Fibroblast of skin of left quadriceps (primary cell): ENCODE data around the gene TFAP2A.

Experiments
- DNase-seq, 2 experiments: peaks; one replicate each; pipeline ENCODE4 v3.0.0-alpha.2; 2013; ENCODE audit warnings: low read depth in 2 of 2

Gene TFAP2A

DNA sequence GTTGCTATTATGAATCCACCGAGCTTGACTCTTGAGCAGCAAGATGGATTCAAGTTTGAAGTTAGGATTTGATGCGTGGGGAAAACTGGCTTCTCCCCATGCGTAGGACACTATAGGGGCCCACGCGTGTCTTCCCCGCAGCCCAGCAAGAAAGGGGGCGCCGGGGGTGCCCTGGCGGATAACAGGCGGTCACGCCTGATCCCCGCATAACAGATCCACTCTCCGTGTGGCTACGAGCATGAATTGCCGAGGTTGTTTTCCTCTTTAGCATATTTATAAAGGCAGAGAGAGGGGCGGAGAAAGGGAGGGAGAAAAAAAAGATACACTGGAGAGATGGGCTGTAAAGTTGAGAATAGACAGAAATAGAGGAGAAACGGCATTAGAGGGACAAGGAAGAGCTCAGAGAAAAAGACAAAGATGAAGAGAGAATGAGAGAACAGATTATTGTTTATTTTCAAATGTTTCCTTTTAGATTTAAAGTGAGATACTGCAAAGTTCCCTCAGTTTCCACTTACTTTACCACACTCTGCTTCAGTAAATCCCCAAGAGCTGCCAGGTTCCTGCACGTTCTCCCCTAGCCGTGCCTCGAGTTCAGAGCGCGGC, 32.0 kb downstream of the TFAP2A start:
- DNase-seq = no peak

DNA sequence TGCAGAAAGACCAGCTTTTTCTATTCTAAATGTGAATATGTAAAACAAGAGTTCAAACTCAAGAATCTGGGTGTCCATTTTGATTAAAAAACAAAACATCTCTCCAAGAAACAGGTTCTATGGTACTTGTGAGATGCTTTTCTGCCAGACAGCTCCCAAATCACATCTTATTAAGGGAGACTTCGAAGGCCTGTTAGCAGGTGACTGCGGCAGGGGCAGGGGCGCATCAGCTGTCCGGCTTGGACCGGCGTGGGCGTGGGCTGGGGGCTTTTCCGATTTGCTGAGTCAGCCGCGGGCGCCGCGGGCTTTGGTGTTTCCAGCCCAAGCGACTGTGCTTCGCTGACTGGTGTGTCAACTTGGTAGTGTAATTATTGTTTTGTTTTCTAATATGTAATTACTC, 32.6 kb downstream of the TFAP2A start:
- DNase-seq = no peak

DNA sequence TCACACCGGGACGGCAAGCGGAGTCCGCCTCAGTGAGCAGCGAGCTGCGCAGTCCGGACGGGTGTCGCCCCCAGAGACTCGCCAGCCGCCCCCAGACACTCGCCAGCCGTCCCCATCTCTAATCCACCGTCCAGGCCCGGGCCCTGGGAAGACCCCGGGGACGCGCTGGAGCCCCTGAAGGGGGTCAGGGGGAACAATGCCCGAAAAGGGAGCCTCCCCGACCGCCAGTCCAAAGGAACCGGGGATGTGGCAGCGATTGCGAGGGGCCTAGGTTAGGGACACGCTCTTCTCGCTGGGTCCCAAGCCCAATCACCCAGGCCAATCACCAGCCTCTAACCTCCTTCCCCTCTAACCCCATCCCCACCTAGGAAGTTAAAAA, 33.1 kb downstream of the TFAP2A start:
- DNase-seq = no peak

DNA sequence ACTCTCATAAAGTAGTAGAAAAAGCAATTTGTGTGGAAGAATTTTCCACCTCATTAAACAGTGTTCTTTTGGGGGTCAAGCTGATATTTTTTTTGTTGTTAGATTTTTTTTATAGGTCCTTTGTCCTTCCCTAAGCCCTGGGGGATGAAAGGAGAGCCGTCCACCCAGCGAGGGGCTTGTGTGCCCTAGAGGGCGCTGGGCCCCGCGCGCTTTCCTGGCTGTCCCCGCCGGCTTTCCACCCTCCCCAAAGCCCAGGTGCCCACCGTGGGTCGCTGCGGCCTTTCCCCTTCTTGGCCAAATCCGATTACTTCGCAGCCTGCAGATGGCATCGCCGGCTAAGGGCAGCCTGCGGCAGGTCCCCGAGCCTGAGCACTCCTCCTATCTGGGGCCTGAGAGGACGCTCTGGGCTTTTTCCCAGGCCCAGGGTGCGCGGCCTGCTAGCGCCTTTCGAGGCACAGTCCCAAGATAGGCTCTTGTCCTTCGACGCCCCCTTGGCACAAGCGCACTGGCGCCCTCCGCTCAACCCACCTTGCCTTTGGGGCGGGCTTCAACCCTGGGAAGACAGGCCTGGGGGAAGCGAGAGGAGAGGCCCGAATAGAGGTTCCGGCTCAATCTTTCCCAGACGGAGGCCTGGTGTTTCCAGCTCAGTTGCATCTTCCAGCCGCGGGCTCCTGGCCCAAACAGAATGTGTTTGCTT, 33.6 kb downstream of the TFAP2A start:
- no peak for DNase-seq

DNA sequence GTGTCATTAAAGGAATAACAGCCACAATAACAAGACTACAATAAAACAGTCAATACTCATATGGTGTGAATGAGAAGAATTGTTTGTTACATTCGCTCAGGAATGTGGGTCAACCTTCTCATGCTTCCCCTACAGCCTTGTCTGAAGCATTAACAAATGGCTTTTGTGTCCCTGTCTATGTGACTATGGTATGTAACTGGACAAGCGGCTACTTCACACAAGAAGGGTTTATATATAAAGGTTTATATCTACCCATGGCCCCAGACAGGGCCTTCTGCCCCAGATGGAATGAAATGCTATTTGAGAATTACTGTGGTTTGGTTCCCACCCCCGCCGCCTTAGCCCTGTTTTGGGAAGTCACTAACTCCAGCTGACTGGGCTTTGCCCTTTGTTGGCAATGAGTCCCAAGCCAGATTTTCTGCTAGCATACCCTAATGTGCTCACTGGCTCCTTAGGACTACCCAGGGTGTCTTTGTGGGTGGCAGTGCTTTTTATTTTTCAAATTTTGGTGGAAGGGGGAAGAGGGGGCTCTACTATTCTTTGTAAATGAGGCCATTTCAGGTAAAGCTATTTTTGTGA, 39.4 kb downstream of the TFAP2A start:
- DNase-seq = no peak

DNA sequence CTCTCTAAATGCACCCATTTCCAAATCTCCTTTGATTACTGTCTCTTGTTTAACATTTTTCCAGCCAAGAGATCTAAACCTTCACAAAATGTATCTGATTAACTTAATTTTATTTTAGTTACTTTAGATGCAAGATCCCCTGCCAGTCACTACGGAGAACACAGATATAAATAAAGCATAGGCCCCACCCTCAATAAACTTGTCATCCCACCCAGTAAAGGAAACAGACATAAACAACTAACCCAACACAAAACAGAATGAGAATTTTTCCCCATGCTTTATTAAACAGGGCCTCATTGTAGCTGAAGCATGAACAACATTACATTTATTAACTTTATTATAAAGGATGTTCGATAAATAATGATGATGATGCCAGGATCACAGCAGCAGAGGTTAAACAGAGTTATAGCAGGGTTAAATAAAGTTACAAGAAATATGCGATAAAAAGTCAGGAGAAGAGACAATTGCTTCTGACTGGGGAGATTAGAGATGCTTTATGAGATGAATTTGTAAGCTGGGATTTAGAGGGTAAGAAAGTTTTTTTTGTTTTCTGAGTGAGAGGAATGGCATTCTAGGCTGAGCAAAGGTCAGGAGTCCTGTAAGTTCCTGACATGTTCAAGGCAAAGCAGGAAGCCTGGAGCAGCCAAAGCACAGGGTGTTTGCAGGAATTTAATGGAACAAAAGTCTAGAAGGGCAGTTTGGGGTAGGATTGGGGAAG, 41.1 kb downstream of the TFAP2A start:
- no peak for DNase-seq

DNA sequence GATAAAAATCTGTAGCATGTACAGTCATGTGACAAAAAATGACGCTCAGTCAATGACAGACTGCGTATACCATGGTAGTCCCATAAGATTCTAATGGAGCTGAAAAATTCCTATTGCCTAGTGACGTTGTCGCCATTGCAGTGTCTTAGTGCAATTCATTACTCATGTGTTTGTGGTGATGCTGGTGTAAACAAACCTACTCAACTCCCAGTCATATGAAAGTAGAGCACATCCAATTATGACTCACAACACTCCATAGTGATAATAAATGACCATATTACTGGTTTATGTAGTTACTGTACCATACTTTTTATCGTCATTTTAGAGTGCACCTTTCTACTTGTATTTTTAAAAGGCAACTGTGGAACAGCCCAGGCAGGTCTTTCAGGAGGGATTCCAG, 45.0 kb downstream of the TFAP2A start:
- DNase-seq = no peak

DNA sequence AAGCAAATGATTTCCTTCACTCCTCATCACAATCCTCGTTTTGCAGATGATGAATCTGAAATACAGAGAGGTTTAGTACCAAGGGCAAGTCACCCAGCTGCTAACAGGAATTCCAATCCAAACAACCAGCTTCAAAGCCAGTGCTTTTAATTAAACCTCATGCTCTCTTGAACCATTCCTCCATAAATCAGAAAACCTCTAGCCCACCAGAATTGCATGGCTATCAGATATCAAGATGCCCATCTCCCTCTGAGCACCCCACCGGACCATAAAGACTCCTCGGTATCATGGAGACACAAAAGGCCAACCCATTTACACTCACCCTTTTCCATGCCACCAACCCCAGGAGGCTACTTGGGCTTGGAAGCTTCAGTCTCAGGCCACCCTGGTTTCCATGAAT, 46.0 kb downstream of the TFAP2A start:
- DNase-seq = no peak

DNA sequence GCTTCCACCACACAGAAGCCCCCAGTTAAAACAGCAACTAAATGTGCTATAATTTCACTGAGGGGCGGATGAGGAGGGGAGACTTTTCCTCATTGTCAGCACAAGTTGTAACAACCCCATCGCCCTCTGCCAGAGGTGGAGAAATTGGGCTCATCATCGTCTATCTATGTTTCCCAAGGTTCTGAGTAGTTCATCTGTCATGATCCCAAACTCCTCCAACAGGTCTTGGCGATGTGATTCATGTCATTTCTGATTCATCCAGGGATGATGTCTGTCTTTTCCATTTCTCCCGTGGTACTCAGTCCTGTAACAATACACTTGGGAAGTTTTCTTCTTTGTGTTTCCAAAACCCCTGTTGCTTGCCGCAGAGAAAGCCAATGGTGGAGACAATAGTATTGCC, 51.0 kb downstream of the TFAP2A start:
- no peak for DNase-seq

DNA sequence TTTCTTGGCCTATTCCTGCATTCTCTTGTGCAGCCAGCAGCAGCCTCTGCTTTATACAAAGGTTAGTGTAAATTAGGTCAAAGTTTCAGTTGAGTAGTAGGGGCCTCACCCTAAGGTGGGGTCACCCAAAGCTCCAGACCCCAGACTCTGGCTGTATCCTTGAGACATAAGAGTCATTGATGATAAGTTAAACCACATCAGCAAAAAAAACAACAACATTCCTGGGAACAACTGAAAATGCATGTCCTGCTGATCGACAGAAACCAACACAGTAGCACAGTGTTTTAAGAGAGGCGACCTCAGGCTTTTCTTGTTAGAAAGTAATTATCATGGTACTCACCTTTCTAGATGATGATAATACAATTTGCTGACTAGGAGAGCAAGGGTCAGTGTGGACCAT, 52.6 kb downstream of the TFAP2A start:
- no peak for DNase-seq

DNA sequence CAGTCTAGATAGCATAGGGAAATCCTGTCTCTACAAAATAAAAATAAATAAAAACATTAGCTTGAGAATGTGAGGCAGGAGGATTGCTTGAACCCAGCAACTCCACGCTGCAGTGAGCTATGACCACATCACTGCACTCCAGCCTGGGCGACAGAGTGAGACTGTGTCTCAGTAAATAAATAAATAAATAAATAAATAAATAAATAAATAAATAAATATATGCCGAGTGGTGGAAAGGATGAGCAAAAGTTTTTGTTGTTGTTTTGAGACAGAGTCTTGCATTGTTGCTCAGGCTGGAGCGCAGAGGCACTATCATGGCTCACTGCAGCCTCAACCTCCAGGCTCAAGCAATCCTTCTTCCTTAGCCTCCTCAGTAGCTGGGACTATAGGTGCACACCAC, 53.4 kb downstream of the TFAP2A start:
- no peak for DNase-seq

DNA sequence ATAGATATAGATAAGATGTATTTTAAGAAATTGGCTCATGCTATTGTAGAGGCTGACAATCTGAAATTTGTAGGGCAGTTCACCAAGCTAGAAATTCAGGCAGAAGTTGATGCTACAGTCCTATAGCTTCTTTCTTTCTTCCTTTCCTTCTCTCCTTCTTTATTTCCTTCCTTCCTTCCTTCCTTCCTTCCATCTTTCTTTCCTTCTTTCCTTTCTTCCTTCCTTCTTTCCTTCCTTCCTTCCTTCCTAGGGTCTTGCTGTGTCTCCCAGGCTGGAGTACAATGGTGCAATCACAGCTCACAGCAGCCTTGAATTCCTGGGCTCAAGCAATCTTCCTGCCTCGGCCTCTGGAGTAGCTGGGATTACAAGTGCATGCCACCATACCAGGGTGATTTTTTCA, 55.3 kb downstream of the TFAP2A start:
- no peak for DNase-seq

DNA sequence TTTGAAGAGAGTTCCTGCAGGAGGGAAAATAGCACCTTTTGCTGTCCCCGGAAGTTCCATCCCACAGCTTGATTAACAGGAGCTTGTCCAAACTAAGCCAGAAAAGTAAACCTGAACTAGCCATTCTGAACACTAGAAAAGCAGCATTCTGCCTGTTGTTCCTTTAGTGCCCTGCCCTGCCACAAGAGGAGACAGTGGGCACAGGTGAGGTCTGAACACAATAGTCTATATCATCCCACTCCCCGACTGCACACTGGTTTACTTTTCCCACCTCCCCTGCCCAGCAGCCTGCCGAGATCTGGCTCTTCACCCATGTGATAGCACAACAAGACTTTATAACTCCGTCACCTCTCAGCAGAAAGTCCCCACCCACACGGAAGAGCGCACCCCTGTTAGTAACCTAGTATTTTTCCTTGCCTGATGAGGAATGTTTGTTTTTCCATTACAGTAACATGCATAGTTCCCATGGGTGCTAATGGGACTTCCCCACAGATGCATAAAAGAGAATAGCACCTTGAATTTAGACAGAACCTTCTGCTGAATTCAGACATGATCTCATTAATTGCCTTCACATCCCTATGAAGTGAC, 59.7 kb downstream of the TFAP2A start:
- DNase-seq = no peak

DNA sequence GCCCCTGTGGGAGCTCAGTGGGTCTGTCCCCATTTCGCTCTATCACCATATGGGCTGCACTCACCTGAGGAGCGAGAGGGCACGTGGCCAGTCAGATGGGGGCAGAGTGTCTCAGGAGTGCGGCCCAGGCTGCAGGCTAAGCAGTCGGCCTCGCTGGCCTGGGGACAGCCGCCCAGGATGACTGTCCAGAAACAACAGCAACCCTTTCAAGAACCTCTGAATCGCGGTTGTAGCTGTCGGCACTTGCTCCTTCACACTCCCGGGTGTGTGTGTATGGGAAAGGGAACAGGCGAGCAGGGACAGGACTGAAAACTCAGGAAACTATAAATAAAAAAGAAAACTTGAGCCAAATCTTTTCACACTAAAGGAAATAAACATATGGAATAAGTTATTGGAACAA, 63.1 kb downstream of the TFAP2A start:
- no peak for DNase-seq

DNA sequence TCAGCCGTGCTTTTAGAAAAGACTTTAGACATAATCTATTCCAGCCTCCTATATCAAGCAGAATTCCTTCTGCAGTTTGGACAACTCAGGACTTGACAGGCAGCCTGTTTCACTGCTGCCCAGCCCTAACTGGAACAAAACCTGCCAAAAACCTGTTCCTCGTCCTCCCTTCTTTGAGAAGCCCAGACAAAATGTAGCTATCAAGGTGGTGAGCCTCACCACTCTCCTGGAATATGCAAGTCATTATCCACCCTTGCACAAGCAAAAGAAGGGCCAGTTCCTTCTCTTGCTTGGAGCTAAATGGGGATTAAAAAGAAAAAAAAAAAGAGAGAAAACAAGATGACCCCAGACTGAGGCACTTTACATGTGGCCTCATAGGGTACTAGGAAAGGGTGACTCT, 64.2 kb downstream of the TFAP2A start:
- DNase-seq = no peak

DNA sequence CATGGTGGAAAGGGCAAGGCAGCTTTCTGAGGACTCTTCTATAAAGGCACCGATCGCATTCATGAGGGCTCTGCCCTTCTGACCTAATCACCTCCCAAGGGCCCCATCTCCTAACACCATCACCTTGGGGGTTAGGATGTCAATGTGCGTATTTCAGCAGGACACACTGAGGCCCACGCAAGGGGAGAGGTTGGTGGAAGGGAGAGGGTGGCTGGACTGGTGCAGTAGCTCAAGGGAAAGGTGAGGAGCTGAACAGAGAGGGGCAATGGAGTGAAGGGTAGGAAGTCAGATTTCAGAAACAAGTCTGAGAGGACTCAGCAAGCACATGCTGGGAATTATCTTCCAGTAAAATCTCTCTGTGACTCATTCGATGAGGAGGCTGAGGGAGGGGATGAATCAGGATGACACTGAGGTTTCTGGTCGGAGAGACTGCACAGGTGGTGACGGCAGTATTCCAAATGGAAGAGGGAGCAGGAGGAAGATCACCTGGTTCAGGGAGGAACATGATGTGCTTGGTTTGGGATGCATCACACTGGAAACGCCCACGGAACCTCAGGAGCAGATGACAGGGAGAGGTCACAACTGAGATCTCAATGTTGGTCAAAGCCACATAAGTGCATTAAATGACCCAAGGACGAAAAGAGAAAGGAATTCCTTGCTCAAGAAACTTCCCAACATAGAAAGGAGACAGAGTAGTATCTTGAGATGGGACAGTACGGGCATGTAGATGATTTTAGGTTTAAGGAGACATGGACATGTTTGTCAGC, 67.1 kb downstream of the TFAP2A start:
- no peak for DNase-seq
